Measurements from ENCODE around the gene SRGAP1.
A peak's percentile ranks its signal among the peaks of the same experiment; 100 is the strongest.
"Not testable (repeated sequence)": the region's sequence is repeated elsewhere in the genome, so short reads cannot be mapped to it uniquely, and the experiment has no call there.

SRGAP1 gene

GRCh38 chr12:64061868-64062375 lies 217.4 kb downstream of the SRGAP1 start:
- DNase-seq = no peak

GRCh38 chr12:64063121-64063520 lies 218.6 kb downstream of the SRGAP1 start:
- no peak for DNase-seq

DNA sequence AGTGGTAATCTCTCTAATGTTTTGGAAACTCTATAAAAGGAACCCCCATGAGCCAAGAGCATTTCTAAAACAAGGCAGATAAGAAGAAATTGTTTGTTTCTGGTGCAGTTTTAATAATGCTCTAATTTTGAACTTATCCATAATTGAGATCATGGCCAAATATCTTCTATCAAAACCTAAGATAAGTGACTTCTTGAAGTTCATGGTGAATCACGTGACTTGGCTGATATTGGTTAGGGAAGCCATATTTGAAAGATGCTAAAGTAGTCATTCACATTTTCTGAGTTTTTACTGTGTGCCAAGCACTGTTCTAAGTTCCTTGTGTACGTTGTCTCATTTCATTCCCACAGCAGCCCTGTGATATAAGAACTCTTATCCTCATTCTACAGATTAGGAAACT lies 219.7 kb downstream of the SRGAP1 start:
- DNase-seq = no peak

DNA sequence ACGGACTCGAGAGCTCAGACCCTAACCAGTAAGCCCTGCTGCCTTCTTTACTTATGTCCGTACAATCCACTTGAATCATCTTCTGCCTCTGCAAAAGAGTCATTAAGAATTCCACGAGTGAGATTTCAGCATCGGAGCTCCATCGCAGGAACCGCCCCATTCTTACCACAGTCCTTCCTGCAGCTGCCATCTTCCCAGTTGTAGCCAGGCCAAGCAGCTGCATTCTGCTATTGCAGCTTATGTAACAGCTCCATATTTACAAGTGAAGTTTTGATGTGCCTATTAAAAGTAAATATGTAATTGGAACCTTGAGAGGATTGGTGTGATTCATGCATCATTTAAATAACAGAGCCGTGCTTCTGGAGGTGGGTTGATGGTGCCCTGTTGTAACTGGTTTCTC lies 220.2 kb downstream of the SRGAP1 start:
- no peak for DNase-seq

DNA sequence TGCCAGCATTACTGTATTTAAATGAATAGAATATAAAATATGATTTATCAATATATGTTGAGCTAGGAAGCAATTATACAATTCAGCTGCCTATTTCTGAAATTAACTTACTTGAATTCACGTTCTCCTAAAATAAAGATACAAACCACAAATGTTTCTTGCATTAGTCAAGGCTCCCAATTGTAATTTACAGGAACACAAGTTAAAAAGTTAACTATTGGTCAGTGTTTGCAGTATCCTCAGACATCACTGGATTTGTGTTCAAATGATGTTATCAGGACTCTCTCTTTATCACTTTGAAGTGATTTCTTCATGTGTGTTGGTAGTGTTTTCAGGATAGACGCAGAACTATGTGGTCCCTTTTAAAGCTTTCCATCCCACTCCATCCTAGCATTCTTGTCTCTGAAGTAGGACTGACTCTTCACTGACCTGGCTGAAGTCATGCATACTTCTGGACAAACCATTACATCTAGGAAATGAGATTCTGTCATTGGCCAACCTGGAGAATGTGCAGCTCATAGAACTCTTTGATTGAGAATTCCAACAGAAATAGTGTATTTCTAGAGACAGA lies 221.5 kb downstream of the SRGAP1 start:
- DNase-seq = no peak

DNA sequence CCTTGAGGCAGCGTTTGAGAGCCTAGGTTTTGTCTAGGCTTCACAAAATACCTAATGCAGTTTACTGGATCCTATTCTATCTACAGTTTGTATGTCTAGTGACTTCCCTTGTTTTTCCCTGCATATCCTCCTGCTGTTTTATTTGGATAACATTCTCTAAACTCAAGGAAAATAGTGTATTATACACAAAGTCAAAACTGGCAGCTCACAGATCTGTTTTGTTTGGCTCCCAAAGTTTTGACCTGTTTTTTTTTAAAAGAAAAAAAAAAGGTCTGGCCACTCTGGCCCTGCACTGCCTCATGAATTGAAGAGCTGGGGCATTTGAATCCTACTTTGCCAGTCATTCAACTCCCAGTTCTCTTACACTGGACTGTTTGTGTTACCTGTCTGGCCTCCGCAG lies 222.3 kb downstream of the SRGAP1 start:
- no peak for DNase-seq

DNA sequence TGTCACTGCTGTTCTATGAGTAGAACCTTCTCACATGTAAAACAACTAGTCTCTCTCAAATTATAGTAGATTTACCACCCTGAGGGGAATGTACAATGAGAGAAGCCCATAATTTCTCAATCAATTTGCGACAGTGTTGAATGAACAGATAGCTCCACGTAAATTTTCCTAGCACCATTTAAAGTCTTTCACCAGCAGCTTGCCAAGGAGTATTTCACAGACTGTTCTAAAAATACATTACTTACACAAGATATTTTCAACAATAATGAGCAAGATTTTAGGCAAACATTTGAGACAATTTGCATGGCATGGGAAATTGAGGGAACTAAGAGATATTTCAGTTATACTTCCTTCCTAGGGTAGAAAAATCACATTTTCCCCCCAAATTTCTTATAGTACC lies 226.0 kb downstream of the SRGAP1 start:
- DNase-seq = no peak

- DNase-seq = no peak
Measured at GRCh38 chr12:64072916-64073575, 228.5 kb downstream of the SRGAP1 start.

- DNase-seq = not testable (repeated sequence)
Measured at GRCh38 chr12:64076565-64076964, 232.1 kb downstream of the SRGAP1 start.

- DNase-seq = no peak
Measured at GRCh38 chr12:64077922-64078321, 233.4 kb downstream of the SRGAP1 start.

- peak; percentile 81 for DNase-seq
Measured at GRCh38 chr12:64080319-64081007, 236.0 kb downstream of the SRGAP1 start.

- DNase-seq = no peak
Measured at GRCh38 chr12:64081008-64081404, 236.5 kb downstream of the SRGAP1 start.

DNA sequence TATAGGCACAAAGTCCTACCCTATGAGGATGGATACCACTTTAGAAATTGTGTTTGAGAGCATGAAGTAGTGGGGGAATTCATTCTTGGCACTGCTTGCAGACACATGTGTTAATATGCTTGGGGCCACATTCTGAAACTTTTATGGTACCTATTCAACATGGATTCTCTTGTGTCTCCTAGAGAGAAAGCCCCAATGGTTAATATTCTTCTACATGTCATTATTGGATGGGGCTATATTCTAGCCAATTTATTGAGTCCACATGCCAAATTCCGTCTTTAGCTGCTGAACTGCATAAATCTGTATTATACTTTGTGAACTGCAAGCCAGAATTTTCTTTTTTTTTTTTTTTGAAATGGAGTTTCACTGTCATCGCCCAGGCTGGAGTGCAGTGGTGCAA lies 237.6 kb downstream of the SRGAP1 start:
- DNase-seq = no peak

GRCh38 chr12:64082866-64083268 lies 238.4 kb downstream of the SRGAP1 start:
- DNase-seq = peak; percentile 63

GRCh38 chr12:64083285-64084210 lies 239.0 kb downstream of the SRGAP1 start:
- peak; percentile 63 for DNase-seq

DNA sequence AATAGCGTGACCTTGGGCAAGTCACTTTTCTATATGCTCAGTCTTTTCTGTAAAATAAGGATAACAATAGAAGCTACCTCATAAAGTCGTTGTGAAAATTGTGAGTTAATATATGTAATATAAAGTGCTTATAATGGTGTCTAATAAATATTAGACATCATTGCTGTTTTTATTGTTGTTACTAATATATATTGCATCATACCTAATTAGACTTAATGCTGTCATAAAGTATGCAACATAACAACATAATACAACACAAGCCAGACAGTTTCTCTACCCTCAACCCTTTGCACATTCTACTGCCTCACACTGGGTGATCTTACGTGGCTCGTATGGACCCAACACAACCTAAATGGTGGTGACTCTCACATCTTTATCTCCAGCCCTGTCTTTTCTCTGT lies 240.7 kb downstream of the SRGAP1 start:
- no peak for DNase-seq

- no peak for DNase-seq
Measured at GRCh38 chr12:64085996-64086395, 241.5 kb downstream of the SRGAP1 start.

- DNase-seq = no peak
Measured at GRCh38 chr12:64086946-64087345, 242.4 kb downstream of the SRGAP1 start.

DNA sequence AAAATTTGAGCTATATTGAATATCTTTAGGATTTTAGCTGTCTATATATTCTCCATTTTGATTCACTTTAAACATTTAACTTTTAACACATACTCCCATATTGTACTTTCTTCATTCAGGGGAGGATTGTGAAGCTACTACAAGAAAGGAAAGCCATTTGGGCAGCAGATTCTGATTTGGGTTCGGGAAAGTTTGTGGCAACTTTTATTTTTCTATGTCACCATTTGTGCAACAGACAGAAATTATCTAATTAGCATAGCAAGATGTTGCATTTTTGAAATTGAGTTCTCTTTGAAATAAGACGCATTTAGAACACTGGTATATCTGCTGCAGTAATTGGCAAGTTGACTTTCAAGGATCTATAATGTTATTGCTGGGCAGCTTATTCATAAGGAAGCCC lies 243.3 kb downstream of the SRGAP1 start:
- DNase-seq = no peak

DNA sequence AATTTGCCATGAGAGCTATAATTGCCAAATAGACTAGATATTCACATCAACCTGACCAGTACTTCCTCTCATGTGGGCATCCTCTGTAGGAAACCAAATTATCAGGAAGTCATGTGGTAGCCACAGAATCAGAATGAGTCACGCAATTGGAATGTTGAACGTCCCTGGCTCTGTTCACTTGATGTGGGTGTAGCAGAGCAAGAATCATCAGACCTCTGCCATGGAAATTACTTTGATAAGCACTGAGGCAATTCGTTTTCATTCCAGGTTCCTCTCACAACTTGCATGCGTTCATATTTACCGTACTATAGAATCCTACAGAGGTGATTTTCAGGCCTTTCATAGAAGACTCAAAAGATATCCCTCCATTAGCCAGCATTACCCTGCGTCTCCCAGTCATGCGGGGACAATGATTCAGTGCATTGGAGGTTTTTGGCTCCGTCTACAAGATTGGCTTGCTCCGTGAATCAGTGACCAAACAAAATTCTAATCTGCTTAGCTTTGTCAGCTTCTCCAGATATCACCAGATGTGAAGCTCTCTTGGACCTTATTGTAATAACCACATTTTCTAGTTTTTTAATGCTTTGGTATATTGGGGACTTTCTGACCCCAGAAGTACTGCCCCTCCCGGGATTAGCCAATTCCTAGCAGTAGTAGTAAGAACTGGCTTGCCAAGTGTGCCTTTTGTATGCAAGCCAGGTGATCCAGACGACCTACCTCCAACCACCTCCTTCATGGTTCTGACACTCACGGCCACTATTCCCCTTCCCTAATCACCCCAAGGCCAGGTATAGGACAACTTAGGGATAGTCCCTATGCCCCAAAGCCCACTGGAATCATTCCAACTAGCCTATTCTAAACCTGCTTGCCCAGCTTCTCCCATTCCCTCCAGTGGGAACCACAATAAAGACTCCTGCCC lies 244.2 kb downstream of the SRGAP1 start:
- peak; percentile 23 for DNase-seq

GRCh38 chr12:64090047-64090446 lies 245.5 kb downstream of the SRGAP1 start:
- no peak for DNase-seq

- DNase-seq = no peak
Measured at GRCh38 chr12:64091186-64091585, 246.7 kb downstream of the SRGAP1 start.

All from NCI-H345 (cell line).